Left forelimb (tissue), 1 donor: Measurements from ENCODE around the gene WDR90.

Source experiments
- DNase-seq: peaks from one replicate; pipeline ENCODE4 v3.0.0-alpha.2; 2018; ENCODE audit warnings: low spot score

The WDR90 gene

GRCh38 chr16:660459-661183 is 11.5 kb downstream of the WDR90 start:
- peak; percentile 85 for DNase-seq

GRCh38 chr16:661184-661821 is 12.1 kb downstream of the WDR90 start:
- DNase-seq, result no peak

GRCh38 chr16:662095-662494 is 12.9 kb downstream of the WDR90 start:
- DNase-seq, result no peak

GRCh38 chr16:662597-662996 is 13.4 kb downstream of the WDR90 start:
- DNase-seq, result no peak

GRCh38 chr16:666572-666971 is 17.4 kb downstream of the WDR90 start:
- no peak for DNase-seq

GRCh38 chr16:667113-667779 is 18.1 kb downstream of the WDR90 start:
- no peak for DNase-seq

GRCh38 chr16:667780-668518 is 18.8 kb downstream of the WDR90 start, which contains the start of gene RHOT2:
RHOT2 (plus strand) TSS chr16:668132; CDS start chr16:668200, 68 bp downstream.
- peak; percentile 95 for DNase-seq

- no peak for DNase-seq
These were observed 19.5 kb downstream of the WDR90 start for GRCh38 chr16:668519-669171.

- DNase-seq, result no peak
These were observed 20.5 kb downstream of the WDR90 start for GRCh38 chr16:669666-670065.

GRCh38 chr16:670485-671352 is 21.6 kb downstream of the WDR90 start:
- no peak for DNase-seq

GRCh38 chr16:671353-672131 is 22.4 kb downstream of the WDR90 start:
- no peak for DNase-seq

- no peak for DNase-seq
These were observed 23.2 kb downstream of the WDR90 start for GRCh38 chr16:672371-672770.

- no peak for DNase-seq
These were observed 23.7 kb downstream of the WDR90 start for GRCh38 chr16:672851-673250.

- DNase-seq, result no peak
These were observed 24.3 kb downstream of the WDR90 start for GRCh38 chr16:673399-673991.

- DNase-seq, result no peak
These were observed 25.2 kb downstream of the WDR90 start for GRCh38 chr16:674214-674881.

- DNase-seq, result no peak
These were observed 26.1 kb downstream of the WDR90 start, which contains the start of gene RHBDL1 for GRCh38 chr16:674968-675883. RHBDL1 (plus strand) TSS chr16:675671; CDS start chr16:675791, 120 bp downstream.

- DNase-seq, result no peak
These were observed 26.9 kb downstream of the WDR90 start for GRCh38 chr16:675884-676564.
